RWPE2 (cell line): ENCODE data around the gene MOGAT3.

Source experiments
- ATAC-seq: fragments of 200-7000 bp; cut with Tn5 transposase; 3 replicates; pipeline ENCODE4 v1.9.1; 2021; ENCODE audit warnings: low read depth
- DNase-seq: peaks from one replicate; pipeline ENCODE4 v3.0.0-alpha.2; 2020; ENCODE audit warnings: low spot score
- H3K27ac ChIP-seq: fragments of 450-650 bp; 2 replicates; pipeline ENCODE4 v1.5.1; 2017; ENCODE audit warnings: mild to moderate bottlenecking; ENCODE audit not compliant: poor library complexity, severe bottlenecking
- H3K27me3 ChIP-seq: fragments of 250-450 bp; sonication (Bioruptor Pico); 2 replicates; pipeline ENCODE4 v1.5.1; 2021; ENCODE audit warnings: mild to moderate bottlenecking, moderate library complexity; ENCODE audit not compliant: insufficient read depth, poor library complexity, severe bottlenecking
- H3K36me3 ChIP-seq: fragments of 250-450 bp; sonication (Bioruptor Pico); 2 replicates; pipeline ENCODE4 v1.5.1; 2020; ENCODE audit warnings: low read depth, mild to moderate bottlenecking, moderate library complexity
- H3K4me1 ChIP-seq: fragments of 250-450 bp; sonication (Bioruptor Pico); 2 replicates; pipeline ENCODE4 v1.5.1; 2021; ENCODE audit warnings: mild to moderate bottlenecking, moderate library complexity; ENCODE audit not compliant: insufficient read depth, poor library complexity, severe bottlenecking
- H3K4me3 ChIP-seq: fragments of 250-450 bp; sonication (Bioruptor Pico); 2 replicates; pipeline ENCODE4 v1.5.1; 2021; ENCODE audit warnings: mild to moderate bottlenecking, moderate library complexity; ENCODE audit not compliant: severe bottlenecking
- H3K9me3 ChIP-seq: fragments of 250-450 bp; sonication (Bioruptor Pico); 2 replicates; pipeline ENCODE4 v1.5.1; 2021; ENCODE audit warnings: mild to moderate bottlenecking, moderate library complexity; ENCODE audit not compliant: severe bottlenecking
- TF ChIP-seq, protein P1 (sequence below): fragments of 450-650 bp; IDR thresholded peaks from one replicate; pipeline ENCODE4 v1.5.1; 2017; ENCODE audit warnings: mild to moderate bottlenecking, moderate library complexity; ENCODE audit not compliant: poor library complexity, severe bottlenecking

Gene MOGAT3

DNA sequence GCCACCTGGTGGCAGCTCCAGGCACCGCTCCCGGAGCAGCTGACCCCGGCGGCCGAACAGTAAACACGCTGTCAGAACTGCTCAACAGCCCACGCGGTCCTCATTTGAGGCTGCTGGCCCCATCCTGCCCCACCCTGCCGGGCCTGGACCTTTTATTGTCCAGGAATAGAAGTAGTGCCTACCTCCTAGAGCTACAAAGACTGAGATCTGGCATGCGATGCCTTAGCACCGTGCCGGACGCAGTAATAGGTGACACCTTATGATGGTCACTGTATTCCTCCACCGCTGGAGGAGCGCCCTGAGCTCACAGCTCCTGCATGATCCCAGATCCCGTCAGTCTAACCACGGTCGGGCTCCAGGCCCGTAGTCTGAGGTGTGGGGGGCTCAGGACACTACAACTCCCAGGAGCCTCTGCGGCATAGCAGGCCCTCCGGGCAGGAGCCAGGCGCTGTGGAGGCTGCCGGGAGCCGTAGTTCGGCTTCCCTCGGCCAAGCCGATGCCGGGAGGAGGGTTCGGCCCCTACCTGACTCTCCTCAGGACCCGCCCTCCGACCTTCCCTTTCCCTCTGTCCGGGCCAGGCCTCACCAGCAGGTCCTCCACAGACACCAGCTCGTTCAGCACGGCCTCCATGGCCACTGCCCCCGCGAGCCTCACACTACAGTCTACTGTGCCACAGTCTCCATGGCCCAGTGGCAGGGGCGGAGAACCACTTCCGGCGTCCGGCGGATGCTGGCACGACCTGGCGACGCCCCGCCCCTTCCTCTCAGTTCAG lies 43.7 kb upstream of the MOGAT3 start, which contains the start of gene FIS1:
TSS of gene FIS1 (minus strand) at position 707 of the 772 bp plus-strand sequence. CDS start at position 630, 77 bp downstream.
- ATAC-seq = peak; percentile 94
- peak within 1 kb of the TSS; percentile 70 for H3K27ac ChIP-seq
- peaks cover 24% of the 10 kb centered on the region for H3K36me3 ChIP-seq
- DNase-seq = peak; percentile 94
- H3K4me3 ChIP-seq = peak within 1 kb of the TSS; percentile 78
- peaks cover 6% of the 10 kb centered on the region for H3K4me1 ChIP-seq
- no peaks in the 10 kb centered on the region for H3K9me3 ChIP-seq
- TF ChIP-seq, protein P1, sequence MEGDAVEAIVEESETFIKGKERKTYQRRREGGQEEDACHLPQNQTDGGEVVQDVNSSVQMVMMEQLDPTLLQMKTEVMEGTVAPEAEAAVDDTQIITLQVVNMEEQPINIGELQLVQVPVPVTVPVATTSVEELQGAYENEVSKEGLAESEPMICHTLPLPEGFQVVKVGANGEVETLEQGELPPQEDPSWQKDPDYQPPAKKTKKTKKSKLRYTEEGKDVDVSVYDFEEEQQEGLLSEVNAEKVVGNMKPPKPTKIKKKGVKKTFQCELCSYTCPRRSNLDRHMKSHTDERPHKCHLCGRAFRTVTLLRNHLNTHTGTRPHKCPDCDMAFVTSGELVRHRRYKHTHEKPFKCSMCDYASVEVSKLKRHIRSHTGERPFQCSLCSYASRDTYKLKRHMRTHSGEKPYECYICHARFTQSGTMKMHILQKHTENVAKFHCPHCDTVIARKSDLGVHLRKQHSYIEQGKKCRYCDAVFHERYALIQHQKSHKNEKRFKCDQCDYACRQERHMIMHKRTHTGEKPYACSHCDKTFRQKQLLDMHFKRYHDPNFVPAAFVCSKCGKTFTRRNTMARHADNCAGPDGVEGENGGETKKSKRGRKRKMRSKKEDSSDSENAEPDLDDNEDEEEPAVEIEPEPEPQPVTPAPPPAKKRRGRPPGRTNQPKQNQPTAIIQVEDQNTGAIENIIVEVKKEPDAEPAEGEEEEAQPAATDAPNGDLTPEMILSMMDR = peak; percentile 92
- H3K27me3 ChIP-seq = no peaks in the 10 kb centered on the region

DNA sequence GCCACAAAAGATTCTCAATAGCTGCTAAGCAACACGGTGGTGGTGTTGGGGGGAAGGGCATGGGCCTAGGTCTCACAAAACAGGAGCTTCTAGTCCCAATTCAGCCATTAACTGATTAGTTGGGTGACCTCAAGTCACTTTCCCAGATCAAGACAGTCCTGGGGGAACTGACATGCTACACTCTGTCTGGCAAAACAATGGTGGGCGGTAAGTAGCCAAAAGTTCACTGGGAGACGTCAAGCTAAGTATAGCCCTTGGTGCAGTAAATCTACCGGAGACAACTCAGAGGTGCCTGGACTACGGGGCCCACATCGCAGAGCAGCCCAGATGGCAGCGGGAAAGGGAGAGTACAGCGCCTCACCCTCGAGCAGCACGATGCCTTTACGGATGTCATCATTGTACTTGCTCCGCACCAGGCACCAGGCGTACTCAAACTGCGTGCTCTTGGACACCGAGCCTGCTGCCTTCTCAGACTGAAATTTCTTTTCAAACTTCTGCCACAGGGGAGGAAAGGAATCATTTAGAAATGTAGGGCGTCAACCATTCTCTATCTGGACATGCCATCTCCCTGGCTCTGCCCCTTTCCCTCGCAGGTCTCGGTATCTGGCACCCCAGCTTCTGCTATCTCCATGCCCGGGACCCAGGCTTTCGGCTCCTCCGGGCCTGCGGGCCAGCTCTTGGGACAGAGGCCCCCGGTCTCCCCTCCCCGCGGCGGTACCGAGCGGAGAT lies 43.0 kb upstream of the MOGAT3 start:
- DNase-seq = no peak
- Histone ChIP-seq H3K4me1 (peaks cover 6% of the 10 kb centered on the region), H3K4me3 (peak overlapping the region; percentile 78), H3K36me3 (peaks cover 22% of the 10 kb centered on the region), H3K27ac (peak overlapping the region; percentile 70), H3K27me3 (no peaks in the 10 kb centered on the region), H3K9me3 (no peaks in the 10 kb centered on the region)
- TF ChIP-seq, protein P1 = no peak
- ATAC-seq = no peak

DNA sequence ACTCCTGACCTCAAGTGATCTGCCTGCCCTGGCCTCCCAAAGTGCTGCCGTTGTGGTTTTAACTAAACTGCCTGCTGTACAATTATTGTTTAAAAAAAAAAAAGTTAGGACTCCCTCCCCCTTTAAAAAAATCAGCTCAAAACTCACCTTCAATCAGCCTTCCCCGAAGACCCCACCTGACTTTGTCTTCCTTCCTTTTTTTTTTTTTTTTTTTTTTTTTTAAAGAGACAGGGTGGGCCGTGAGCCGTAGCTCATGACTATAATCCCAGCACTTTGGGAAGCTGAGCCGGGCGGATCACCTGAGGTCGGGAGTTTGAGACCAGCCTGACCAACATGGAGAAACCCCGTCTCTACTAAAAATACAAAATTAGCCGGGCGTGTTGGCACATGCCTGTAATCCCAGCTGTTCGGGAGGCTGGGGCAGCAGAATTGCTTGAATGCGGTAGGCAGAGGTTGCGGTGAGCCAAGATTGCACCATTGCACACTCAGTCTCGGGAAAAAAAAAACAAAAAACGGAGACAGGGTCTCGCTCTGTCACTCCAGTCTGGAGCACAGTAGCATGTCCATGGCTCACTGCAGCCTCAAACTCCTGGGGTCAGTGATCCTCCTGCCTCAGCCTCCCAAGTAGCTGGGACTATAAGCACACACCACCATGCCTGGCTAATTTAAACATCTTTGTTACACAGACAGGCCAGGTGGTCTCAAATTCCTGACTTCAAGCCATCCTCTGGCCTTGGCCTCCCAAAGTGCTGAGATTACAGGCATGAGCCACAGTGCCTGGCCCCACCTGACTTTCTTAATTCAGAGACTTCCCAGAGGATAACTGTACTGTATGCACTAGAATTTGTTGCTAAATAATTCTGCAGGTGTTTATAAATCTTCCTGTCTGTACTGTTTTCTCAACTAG lies 40.9 kb upstream of the MOGAT3 start:
- Histone ChIP-seq H3K4me3 (no peak overlapping the region), H3K27ac (no peak overlapping the region), H3K27me3 (no peaks in the 10 kb centered on the region), H3K4me1 (peaks cover 6% of the 10 kb centered on the region), H3K36me3 (peaks cover 22% of the 10 kb centered on the region), H3K9me3 (no peaks in the 10 kb centered on the region)
- ATAC-seq = no peak
- TF ChIP-seq, protein P1 = no peak
- no peak for DNase-seq

DNA sequence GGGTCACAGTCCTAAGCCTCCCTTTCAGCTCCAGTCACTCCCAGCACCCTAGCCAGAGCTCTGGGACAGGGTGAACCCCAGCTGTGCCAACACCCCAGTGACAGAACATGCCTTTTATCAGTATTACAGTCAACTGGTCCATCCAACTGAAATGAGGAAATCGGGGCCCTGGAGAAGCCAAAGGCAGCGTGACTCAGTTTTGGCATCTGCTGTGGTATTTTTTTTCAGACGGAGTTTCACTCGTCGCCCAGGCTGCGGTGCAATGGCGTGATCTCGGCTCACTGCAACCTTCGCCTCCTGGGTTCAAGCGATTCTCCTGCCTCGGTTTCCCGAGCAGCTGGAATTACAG lies 40.2 kb upstream of the MOGAT3 start:
- TF ChIP-seq, protein P1 = no peak
- no peak for ATAC-seq
- no peaks in the 10 kb centered on the region for H3K27me3 ChIP-seq
- peaks cover 6% of the 10 kb centered on the region for H3K4me1 ChIP-seq
- DNase-seq = no peak
- H3K36me3 ChIP-seq = peaks cover 22% of the 10 kb centered on the region
- H3K9me3 ChIP-seq = no peaks in the 10 kb centered on the region
- H3K4me3 ChIP-seq = no peak overlapping the region
- no peak overlapping the region for H3K27ac ChIP-seq
